ENCODE measurements around the gene THOC6.

DNA sequence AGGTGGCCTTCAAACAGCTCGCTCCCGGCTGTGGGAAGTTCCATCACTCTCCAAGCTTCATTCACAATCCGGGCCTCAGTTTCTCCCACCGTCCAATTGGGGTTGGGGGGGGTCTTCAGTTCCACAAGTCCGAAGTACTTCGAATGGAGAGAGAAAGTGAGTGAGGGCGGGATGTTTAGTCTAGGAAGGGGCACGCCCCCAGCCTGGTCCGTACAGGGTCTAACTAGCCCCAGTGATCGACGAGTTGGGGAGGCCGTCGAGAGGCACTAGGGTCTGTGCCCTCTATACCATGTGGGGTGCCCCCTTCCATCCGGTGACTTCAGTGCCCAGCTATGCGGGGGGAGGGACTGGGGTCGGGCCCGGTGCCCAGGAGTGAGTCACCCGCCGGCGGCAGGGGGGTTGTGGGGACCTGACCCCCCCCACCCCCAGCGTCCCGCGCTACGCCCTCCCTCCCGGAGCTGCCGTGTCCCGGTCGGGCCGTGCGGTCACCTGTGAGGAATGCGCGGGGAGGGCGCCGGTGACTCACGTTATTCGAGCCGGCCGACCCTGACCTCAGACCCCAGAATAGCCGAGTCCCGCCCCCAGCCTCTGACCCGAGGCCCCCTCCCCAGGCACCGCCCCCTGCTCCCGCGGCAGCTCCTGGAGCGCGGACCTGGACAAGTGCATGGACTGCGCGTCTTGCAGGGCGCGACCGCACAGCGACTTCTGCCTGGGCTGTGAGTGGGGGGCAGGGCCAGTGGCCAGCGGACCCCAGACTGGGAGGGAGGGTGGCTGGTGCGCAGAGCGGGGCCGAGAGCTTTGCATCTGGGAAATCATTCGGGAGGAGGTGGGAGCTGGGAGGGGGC lies 3.0 kb upstream of the THOC6 start:
- no peak for TF ChIP-seq EZH2 (IDR thresholded peaks at IDR 0.05)
- TF ChIP-seq, protein P1, sequence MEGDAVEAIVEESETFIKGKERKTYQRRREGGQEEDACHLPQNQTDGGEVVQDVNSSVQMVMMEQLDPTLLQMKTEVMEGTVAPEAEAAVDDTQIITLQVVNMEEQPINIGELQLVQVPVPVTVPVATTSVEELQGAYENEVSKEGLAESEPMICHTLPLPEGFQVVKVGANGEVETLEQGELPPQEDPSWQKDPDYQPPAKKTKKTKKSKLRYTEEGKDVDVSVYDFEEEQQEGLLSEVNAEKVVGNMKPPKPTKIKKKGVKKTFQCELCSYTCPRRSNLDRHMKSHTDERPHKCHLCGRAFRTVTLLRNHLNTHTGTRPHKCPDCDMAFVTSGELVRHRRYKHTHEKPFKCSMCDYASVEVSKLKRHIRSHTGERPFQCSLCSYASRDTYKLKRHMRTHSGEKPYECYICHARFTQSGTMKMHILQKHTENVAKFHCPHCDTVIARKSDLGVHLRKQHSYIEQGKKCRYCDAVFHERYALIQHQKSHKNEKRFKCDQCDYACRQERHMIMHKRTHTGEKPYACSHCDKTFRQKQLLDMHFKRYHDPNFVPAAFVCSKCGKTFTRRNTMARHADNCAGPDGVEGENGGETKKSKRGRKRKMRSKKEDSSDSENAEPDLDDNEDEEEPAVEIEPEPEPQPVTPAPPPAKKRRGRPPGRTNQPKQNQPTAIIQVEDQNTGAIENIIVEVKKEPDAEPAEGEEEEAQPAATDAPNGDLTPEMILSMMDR (IDR thresholded peaks at IDR 0.05) = no peak

Data from neural progenitor cell (in vitro differentiated cells).